Epidermal melanocyte (primary cell): ENCODE results near the gene PEMT.
A peak's percentile ranks its signal among the peaks of the same experiment; 100 is the strongest.

ENCODE experiments used
- DNase-seq: peaks from one replicate; pipeline ENCODE4 v3.0.0; 2011; ENCODE audit warnings: low spot score; ENCODE audit not compliant: insufficient read length

PEMT gene

GRCh38 chr17:17536702-17537101 lies 54.8 kb downstream of the PEMT start:
- DNase-seq = no peak

GRCh38 chr17:17535957-17536356 lies 55.6 kb downstream of the PEMT start:
- peak; percentile 64 for DNase-seq

GRCh38 chr17:17533901-17534441 lies 57.5 kb downstream of the PEMT start:
- DNase-seq = no peak

DNA sequence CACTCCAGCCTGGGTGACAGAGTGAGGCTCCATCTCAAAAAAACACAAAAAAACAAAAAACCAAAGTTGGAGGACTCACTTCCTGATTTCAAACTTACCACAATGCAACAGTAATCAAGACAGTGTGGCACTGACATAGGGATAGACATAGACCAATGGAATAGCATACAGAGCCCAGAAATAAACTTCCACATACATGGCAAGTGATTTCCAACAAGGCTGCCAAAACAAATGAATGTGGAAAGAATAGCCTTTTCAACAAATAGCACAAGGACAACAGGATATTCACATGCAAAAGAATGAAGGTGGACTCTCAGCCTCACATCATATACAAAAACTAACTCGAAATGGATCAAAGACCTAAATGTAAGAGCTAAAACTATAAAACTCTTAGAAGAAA lies 58.5 kb downstream of the PEMT start:
- no peak for DNase-seq

- DNase-seq = no peak
Observed at GRCh38 chr17:17531156-17531555, 60.4 kb downstream of the PEMT start.

DNA sequence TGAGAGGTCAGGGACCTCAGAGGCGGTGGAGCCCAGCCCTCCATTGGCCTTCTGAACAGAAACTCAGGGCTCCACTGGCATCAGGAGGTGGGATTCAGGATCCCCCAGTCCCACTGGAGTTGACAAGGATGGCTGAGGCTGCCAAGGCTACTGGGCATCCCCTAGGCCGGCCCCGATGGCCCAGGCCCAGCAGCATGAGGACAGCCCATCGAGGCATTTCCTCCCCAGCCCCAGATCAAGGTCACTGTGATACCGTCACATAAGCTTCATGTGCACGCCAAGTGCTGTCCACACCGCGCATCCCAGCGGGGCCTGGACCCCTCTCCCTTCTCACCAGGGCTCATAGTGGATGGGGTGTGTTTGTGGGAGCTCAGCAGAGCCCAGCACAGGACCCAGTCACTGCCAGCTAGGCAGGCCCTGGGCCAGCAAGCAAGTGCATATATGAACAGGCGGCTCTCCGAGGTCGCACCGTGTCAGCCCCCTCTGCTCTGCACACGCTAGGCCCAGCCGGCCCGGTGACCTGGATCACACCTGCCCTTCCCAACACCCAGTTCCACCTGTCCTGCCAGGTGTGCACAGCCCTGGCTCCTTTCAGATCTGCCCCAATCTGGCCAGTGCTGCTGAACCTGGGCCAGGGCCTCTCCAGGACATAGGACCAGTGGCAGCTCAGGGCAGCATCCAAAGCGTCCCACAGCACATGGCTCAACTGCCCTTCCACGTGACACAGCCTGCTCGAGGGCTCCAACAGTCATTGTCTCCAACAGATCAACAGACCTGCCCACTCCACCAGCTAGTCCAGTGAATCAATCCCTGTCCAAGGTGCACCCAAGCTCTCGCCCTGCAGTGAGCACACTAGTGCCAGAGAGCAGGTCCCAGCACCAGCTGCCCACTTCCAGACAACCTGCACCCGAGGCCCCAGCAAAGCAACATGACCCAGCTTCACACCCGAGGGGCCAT lies 62.5 kb downstream of the PEMT start:
- no peak for DNase-seq

DNA sequence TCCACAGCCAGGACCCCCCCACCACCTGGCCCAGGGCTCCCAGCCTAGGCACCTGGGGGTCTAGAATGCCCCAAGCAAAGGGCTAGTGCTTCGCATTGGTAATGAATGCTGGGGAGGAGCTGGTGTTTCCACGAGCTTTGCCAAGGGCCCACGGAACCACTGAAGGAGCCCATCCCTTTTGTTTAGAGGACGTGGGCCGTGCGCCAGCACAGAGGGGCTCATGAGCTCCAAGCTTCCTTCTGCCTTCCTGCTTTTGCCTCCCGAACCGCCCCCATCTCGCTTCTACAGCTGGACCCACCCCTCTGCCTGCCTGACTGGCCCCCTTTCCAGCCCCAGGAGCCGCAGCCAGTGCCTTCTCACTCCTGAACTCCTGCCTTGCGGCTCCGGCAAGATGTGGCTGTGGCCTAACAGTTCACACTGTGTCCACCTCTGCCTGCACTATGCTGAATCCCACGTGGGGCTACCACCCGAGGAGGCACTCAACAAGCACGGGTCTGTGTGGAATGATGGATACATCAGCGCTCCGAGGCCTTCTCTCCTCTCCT lies 63.5 kb downstream of the PEMT start:
- no peak for DNase-seq

DNA sequence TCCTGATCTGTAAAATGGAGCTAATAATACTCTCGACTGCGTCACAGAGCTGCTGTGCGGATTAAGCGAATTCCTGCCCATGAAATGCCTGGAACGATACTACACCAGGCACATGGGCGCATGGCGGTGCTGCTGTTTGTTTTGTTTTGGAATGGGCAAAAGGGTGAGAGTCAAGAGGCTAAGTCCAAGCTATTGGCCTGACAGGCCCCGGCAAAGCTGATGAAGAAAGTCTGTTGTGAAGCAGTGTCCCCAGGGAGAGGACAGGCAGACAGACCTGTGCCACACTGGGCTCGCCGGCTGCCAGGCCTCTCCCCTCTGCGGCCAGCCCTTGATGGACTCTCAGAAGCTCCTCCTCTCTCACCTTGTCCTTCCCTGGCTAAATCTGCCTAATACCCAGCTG lies 64.0 kb downstream of the PEMT start:
- no peak for DNase-seq

DNA sequence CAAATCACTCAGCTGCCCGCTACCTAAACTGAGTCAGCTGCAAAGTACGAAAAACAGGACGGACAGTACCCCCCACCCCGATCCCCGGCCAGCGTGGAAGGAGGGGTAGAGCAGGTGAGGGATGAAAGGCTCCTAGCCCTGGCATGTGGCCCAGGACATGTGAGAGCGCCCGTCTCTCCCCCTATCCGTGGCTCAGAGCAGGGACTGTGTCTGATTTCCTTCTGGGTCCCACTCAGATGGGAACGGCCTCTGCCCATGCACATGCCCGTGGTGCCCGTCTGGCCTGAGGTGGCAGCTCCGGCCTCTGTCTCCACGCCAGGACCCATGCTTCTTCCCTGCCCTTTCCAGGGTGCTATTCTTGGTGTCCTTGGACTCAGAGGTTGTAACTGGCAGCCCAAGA lies 65.1 kb downstream of the PEMT start:
- no peak for DNase-seq

- no peak for DNase-seq
Observed at GRCh38 chr17:17525956-17526355, 65.6 kb downstream of the PEMT start.

DNA sequence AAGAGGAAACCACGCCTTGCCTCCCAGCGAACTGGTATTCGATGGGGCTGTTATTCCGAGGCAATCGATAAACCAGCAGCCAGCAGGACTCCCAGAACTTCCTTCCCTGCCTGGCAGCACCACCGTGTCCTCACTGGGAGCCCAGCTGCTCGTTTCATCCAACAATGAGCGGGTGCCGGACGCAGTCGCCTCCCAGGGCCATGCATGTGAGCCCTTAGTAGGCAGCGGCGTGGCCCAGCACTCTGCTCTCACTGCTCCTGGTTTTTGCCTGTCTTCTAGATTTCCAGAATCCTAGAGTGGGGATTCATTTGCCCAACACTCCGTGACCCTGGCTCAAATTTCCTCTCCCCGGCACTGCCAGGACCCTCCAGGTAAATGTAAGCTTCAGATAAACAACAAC lies 66.2 kb downstream of the PEMT start:
- no peak for DNase-seq

DNA sequence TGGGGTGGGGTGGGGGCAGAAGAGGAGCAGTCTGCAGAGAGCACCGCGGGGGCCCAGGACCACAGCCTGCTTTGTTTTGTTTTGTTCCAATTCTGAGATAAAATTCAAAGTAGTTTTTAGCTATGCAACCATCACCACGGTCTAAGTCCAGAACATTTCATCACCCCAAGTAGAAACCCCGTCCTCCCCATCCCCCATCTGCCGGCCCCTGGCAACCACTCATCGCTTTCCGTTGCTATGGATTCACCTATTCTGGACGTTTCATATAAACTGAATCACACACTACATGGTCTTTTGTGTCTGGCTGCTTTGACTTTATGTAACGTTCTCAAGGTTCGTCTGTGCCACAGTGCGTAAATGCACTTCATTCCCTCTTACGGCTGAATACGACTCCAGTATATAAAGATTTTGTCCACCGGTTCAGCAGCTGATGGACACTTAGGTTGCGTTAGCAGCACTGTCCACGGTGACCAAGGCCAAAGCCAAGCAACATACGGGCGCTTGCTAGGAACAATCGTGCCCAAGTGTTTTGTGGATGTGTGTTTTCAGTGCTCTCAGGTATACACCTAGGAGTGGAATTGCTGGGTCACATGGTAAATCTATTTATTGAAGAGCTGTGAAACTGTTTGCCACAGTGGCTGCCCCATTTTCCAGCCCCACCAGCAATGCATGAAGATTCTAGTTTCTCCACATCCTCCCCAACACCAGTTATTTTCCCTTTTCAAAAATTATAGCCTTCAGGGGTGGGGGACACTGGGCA lies 67.6 kb downstream of the PEMT start:
- DNase-seq = no peak

GRCh38 chr17:17523001-17523730 lies 68.3 kb downstream of the PEMT start:
- DNase-seq = no peak

- DNase-seq = no peak
Observed at GRCh38 chr17:17520599-17521232, 70.8 kb downstream of the PEMT start.

DNA sequence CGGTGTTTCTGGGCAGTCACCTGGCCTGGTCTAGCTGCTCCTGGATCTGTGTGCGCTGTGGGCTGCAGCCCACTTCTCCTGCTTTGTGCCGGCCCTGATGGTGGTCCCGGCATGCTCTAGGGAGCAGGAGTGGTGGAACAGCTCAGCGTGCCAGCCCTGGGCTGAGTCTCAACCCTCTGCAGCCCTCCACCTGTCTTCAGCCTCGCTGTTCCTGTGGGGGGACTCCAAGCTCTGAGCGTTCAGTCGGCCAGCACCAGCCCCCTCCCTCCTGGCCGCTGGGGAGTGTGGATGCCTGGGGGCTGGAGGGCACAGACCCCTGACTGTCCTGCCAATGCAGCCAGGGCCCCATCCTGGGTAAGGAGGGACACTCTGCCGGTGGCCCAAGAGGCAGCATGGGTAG lies 71.6 kb downstream of the PEMT start:
- DNase-seq = no peak

- DNase-seq = no peak
Observed at GRCh38 chr17:17518951-17519350, 72.6 kb downstream of the PEMT start.

GRCh38 chr17:17518014-17518413 lies 73.5 kb downstream of the PEMT start:
- no peak for DNase-seq

DNA sequence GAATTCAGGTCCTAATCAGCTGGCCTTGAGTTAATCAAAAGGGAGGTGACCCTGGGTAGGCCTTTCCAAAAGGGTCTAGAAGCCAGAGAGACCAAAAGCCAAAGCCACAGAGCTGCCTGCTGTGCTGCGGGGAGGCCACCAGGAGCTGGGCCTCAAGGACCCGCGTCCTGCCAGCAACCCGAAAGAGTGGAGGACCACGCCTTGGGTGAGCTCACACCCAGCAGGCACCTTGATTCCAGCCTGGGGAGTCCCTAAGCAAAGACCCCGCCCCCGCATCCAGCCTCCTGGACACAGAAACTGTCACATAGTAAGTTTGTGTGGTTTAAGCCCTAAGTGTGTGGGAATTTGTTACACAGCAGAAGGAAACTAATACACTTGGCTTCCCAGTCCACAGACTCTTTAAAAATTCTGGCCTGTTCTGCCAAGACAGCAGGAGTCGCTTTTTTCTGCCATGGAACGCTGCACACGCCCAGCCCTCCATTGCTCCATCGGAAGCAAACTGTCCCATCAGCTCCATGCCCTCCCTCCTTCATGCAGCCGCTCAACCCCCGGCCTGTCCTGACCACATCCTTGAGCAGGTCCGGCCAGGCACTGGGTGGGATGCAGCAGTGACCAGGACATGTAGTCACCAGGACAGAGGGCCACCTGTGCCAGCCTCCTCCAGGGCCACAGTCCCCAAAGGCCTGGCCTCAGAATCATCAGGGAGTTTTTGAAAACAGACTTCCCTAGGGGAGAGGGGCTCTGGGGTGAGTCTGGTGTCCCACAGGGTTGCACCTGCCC lies 74.4 kb downstream of the PEMT start:
- DNase-seq = no peak

GRCh38 chr17:17515934-17516930 lies 75.3 kb downstream of the PEMT start:
- DNase-seq = no peak
